PC-3 (cell line): ENCODE data around the gene AANAT. TPM values are rescaled to one million over a fixed set of nuclear protein-coding genes. Genes with fewer than 3 reads are reported as not detected.

Source experiments
- ATAC-seq: fragments of 200-7000 bp; cut with Tn5 transposase; 2 replicates; pipeline ENCODE4 v1.9.1; 2020; ENCODE audit warnings: mild to moderate bottlenecking, moderate library complexity
- BruUV-seq: library from RNA; stranded (reverse); fragments of 400-500 nt; replicated peaks from 2 replicates; lab custom pipeline; 2021; lab: Mats Ljungman, UMichigan
- CTCF ChIA-PET: fragments of 300-600 bp; sonication (Branson Sonifier 250); formaldehyde crosslinking; loops from one replicate; lab custom pipeline; 2022; ENCODE audit warnings: antibody characterized with exemption; lab: Charles Lee
- POLR2A ChIA-PET: fragments of 300-600 bp; sonication (Branson Sonifier 250); formaldehyde crosslinking; loops from one replicate; lab custom pipeline; 2022; ENCODE audit warnings: antibody characterized with exemption; ENCODE audit not compliant: unreplicated experiment; lab: Charles Lee
- DNase-seq: peaks from one replicate; pipeline ENCODE4 v3.0.0-alpha.2; 2015
- H2AFZ ChIP-seq: fragments of 300-600 bp; sonication (generic); 2 replicates; pipeline ENCODE4 v1.6.0; 2016; ENCODE audit warnings: antibody characterized with exemption, low read length
- H3F3A ChIP-seq: fragments of 300-600 bp; sonication (generic); one replicate; pipeline ENCODE4 v1.6.0; 2017; ENCODE audit warnings: antibody characterized with exemption, low read length, control low read depth, mild to moderate bottlenecking; ENCODE audit not compliant: unreplicated experiment
- H3K27ac ChIP-seq: fragments of 300-600 bp; sonication (generic); 2 replicates; pipeline ENCODE4 v1.5.1; 2016; ENCODE audit warnings: mild to moderate bottlenecking, low read length
- H3K27me3 ChIP-seq: fragments of 300-600 bp; sonication (generic); 2 replicates; pipeline ENCODE4 v1.6.1; 2016; ENCODE audit warnings: low read length, mixed read lengths
- H3K36me3 ChIP-seq: fragments of 300-600 bp; sonication (generic); 2 replicates; pipeline ENCODE4 v1.6.1; 2016; ENCODE audit warnings: low read depth, mixed run types, low read length, mixed read lengths
- H3K4me1 ChIP-seq: fragments of 300-600 bp; sonication (generic); 2 replicates; pipeline ENCODE4 v1.5.1; 2016; ENCODE audit warnings: low read length; ENCODE audit not compliant: insufficient read depth
- H3K4me2 ChIP-seq: fragments of 300-600 bp; sonication (generic); 2 replicates; pipeline ENCODE4 v1.6.0; 2016; ENCODE audit warnings: low read length
- H3K4me3 ChIP-seq: fragments of 300-600 bp; sonication (generic); 2 replicates; pipeline ENCODE4 v1.5.1; 2016; ENCODE audit warnings: mild to moderate bottlenecking, low read length, mixed read lengths
- H3K79me2 ChIP-seq: fragments of 300-600 bp; sonication (generic); 2 replicates; pipeline ENCODE4 v1.6.1; 2017; ENCODE audit warnings: low read length, mixed read lengths
- H3K9ac ChIP-seq: fragments of 300-600 bp; sonication (generic); 2 replicates; pipeline ENCODE4 v1.6.0; 2016; ENCODE audit warnings: mild to moderate bottlenecking, low read length
- H3K9me2 ChIP-seq: fragments of 300-600 bp; sonication (generic); replicated peaks from 2 replicates; pipeline ENCODE4 v1.6.1; 2016; ENCODE audit warnings: mixed run types, low read length, mixed read lengths
- H3K9me3 ChIP-seq: fragments of 300-600 bp; sonication (generic); 2 replicates; pipeline ENCODE4 v1.6.1; 2016; ENCODE audit warnings: low read length, mixed read lengths
- H4K20me1 ChIP-seq: fragments of 300-600 bp; sonication (generic); 2 replicates; pipeline ENCODE4 v1.6.1; 2016; ENCODE audit warnings: low read length, mixed read lengths
- EZH2 ChIP-seq: fragments of 300-600 bp; sonication (generic); IDR thresholded peaks from one replicate; pipeline ENCODE4 v1.6.1; 2017; ENCODE audit warnings: antibody characterized with exemption, mild to moderate bottlenecking, low read length; ENCODE audit not compliant: unreplicated experiment
- EZH2phosphoT487 ChIP-seq: fragments of 300-600 bp; sonication (generic); IDR thresholded peaks from 2 replicates; pipeline ENCODE4 v1.6.1; 2018; ENCODE audit warnings: mild to moderate bottlenecking, antibody characterized with exemption, low read length, borderline replicate concordance
- intact Hi-C: fragments of 100-400 bp; cut with micrococcal nuclease; formaldehyde crosslinking; loops from 2 replicates; pipeline ENCODE4 v1.9.0; 2023
- total RNA-seq: library from RNA; depleted of rRNA; stranded (reverse); fragments of >200 nt; gene quantifications from 2 replicates; pipeline ENCODE4 v1.2.3, GENCODE V29; 2014
- TF ChIP-seq, protein P1 (sequence below): fragments of 300-600 bp; sonication (generic); conservative IDR thresholded peaks from 2 replicates; pipeline ENCODE4 v1.5.1; 2017; ENCODE audit warnings: antibody characterized with exemption, low read depth, mild to moderate bottlenecking, low read length

The AANAT gene
- total RNA-seq, 1 experiment from 2014 or later, result not detected

DNA sequence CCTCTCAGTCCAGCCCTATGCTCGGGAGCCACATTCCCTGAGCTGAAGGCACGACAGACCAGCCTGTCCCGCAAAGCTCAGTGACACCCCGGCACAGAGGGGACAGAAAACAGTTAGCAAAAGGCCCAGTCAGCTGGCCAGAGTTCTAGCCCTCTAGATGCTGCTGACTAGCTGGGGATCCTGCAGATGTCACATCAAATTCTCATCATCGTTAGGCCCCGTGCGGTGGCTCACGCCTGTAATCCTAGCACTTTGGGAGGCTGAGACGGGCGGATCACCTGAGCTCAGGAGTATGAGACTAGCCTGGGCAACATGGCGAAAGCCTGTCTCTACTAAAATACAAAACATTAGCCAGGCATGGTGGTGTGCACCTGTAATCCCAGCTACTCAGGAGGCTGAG is 31.7 kb upstream of the AANAT start:
- TF ChIP-seq, protein P1, sequence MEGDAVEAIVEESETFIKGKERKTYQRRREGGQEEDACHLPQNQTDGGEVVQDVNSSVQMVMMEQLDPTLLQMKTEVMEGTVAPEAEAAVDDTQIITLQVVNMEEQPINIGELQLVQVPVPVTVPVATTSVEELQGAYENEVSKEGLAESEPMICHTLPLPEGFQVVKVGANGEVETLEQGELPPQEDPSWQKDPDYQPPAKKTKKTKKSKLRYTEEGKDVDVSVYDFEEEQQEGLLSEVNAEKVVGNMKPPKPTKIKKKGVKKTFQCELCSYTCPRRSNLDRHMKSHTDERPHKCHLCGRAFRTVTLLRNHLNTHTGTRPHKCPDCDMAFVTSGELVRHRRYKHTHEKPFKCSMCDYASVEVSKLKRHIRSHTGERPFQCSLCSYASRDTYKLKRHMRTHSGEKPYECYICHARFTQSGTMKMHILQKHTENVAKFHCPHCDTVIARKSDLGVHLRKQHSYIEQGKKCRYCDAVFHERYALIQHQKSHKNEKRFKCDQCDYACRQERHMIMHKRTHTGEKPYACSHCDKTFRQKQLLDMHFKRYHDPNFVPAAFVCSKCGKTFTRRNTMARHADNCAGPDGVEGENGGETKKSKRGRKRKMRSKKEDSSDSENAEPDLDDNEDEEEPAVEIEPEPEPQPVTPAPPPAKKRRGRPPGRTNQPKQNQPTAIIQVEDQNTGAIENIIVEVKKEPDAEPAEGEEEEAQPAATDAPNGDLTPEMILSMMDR, result no peak
- no peak for TF ChIP-seq EZH2phosphoT487
- TF ChIP-seq EZH2, result no peak
- Histone ChIP-seq H3F3A (no peaks in the 10 kb centered on the region), H2AFZ (no peak overlapping the region), H3K9me3 (no peaks in the 10 kb centered on the region), H3K9me2 (no peaks in the 10 kb centered on the region), H3K4me3 (no peak overlapping the region), H3K27me3 (no peaks in the 10 kb centered on the region), H3K27ac (no peak overlapping the region), H4K20me1 (peaks cover 59% of the 10 kb centered on the region), H3K36me3 (peaks cover 7% of the 10 kb centered on the region; the same call in 1 of the 2 replicates), H3K9ac (no peak overlapping the region), H3K4me1 (peaks cover 29% of the 10 kb centered on the region), H3K4me2 (no peak overlapping the region), H3K79me2 (peaks cover 98% of the 10 kb centered on the region)
- POLR2A ChIA-PET, result interaction anchor here (0.6 kb wide), 1 partner anchor 92 kb away, joined by 3 read pairs; no protein-coding TSS in a partner anchor
- no peak for ATAC-seq
- CTCF ChIA-PET, result no interaction called here
- no TSS peak for BruUV-seq
- intact Hi-C loops, result no loop called here
- DNase-seq, result no peak

DNA sequence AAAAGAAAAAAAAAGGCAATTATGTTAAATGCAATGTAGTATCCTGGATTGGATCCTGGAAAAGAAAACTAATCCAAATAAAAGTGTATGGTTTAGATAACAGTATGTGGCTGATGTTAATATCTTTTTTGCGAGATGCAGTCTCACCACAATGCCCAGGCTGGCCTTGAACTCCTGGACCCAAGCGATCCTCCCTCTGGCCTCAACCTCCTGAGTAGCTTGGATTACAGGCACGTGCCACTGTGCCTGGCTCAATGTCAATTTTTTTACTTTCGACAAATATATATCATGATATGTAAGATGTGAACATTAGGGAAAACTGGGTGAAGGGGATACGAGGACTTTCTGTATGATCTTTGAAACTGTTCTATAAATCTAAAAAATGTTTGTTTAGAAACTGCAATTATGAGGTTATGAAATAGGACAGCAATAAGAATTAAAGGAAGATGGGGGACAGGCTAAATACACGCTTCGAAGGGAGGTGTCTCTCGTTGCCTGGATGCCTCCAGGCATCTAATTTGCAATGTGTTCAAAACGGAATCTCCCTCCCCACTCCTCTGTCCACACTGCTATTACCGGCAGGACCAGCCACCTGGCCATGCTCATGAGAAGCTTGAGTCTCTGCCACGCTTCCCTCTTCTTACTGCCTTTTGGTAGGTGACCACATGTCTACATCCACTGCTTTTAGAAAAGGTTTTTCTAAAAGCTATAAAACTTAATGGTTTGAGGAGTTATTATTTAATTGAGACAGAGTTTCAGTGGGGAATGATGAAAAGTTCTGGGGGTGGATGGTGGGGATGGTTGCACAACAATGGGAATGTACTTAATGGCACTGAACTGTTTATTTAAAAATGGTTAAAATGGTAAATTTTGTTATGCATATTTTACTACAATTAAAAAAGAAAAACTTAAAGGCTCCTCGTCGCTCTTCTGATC is 29.7 kb upstream of the AANAT start:
- Histone ChIP-seq H3K4me1 (peaks cover 37% of the 10 kb centered on the region), H3K36me3 (peaks cover 6% of the 10 kb centered on the region; the same call in 1 of the 2 replicates), H3K9me2 (no peaks in the 10 kb centered on the region), H2AFZ (no peak overlapping the region), H3F3A (no peaks in the 10 kb centered on the region), H3K27ac (no peak overlapping the region), H4K20me1 (peaks cover 44% of the 10 kb centered on the region), H3K27me3 (no peaks in the 10 kb centered on the region), H3K9me3 (no peaks in the 10 kb centered on the region), H3K4me2 (no peak overlapping the region), H3K4me3 (no peak overlapping the region), H3K9ac (no peak overlapping the region), H3K79me2 (peaks cover 98% of the 10 kb centered on the region)
- DNase-seq (no peak), ATAC-seq (no peak)
- TF ChIP-seq, protein P1, result no peak
- TF ChIP-seq EZH2phosphoT487 (no peak), EZH2 (no peak)
- POLR2A ChIA-PET, result no interaction called here
- CTCF ChIA-PET, result no interaction called here
- intact Hi-C loops, result no loop called here
- no TSS peak for BruUV-seq

DNA sequence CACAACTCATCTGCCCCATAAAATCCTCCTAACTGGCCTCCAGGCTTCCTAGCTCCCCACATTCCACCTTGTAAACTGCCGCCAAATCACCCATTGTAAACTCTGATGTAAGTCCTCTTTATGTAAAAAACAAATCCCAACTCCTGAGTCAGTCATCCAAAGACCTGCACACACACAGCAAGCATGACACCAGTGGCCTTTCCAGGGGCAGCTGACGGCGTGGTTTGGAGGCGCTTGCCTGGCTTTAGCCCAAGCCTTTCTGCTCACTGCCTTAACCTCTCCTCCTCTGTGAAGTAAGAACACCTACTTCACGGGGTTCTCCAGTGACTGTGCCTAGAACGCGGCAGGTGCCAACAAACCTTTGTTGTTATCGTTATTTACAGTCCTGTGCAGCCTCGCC is 28.5 kb upstream of the AANAT start:
- H3F3A ChIP-seq, result no peaks in the 10 kb centered on the region
- no peak for TF ChIP-seq EZH2
- TF ChIP-seq, protein P1, result no peak
- no peak for TF ChIP-seq EZH2phosphoT487
- intact Hi-C loops, result no loop called here
- H3K4me3 ChIP-seq, result no peak overlapping the region
- no TSS peak for BruUV-seq
- H3K9me2 ChIP-seq, result no peaks in the 10 kb centered on the region
- peaks cover 6% of the 10 kb centered on the region; the same call in 1 of the 2 replicates for H3K36me3 ChIP-seq
- H3K4me1 ChIP-seq, result peaks cover 47% of the 10 kb centered on the region
- H3K4me2 ChIP-seq, result peak overlapping the region; percentile 34
- no peaks in the 10 kb centered on the region for H3K9me3 ChIP-seq
- peak; percentile 76 for ATAC-seq
- H2AFZ ChIP-seq, result no peak overlapping the region
- ChIA-PET CTCF (interaction anchor here (0.6 kb wide), 1 partner anchor 74 kb away, joined by 3 read pairs; no protein-coding TSS in a partner anchor), POLR2A (no interaction called here)
- peak; percentile 75 for DNase-seq
- H3K27me3 ChIP-seq, result no peaks in the 10 kb centered on the region
- H4K20me1 ChIP-seq, result peaks cover 37% of the 10 kb centered on the region
- H3K9ac ChIP-seq, result no peak overlapping the region
- peak overlapping the region; percentile 55 for H3K27ac ChIP-seq
- H3K79me2 ChIP-seq, result peaks cover 98% of the 10 kb centered on the region
